ENCODE results near the gene RUNDC1.
"Not testable (repeated sequence)": the region's sequence is repeated elsewhere in the genome, so short reads cannot be mapped to it uniquely, and the experiment has no call there.

RUNDC1 gene

DNA sequence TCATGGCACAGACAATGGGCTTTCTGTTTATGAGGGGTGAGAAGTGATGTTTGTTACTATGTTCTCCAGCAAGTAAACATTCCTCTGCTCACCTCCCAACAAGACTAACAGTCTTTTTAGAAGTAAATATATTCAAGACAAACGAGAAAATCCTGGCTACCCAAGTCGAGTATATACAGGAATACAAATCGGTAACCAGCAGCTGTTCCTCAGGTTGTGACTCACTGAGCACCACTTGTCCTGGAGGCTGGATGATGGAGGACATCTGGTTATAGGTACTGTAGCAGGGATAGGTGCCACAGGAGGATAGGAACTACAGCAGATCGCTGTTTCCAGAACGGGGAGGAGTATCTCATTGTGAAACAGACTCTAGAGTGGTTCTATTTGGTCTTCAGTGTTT lies 12.5 kb downstream of the RUNDC1 start:
- DNase-seq, result no peak

DNA sequence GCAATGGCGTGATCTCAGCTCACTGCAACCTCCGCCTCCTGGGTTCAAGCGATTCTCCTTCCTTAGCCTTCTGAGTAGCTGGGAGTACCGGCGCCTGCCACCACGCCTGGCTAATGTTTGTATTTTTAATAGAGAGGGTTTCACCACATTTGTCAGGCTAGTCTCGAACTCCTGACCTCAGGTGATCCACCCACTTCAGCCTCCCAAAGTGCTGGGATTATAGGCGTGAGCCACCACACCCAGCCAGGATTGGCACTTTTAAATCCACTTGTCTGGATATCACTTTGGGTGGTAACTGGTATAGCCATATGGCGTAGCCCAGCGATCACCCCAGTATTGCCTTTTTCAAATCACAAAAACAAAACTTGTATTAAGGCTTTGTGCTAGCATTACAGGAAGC lies 13.5 kb downstream of the RUNDC1 start:
- DNase-seq, result not testable (repeated sequence)

DNA sequence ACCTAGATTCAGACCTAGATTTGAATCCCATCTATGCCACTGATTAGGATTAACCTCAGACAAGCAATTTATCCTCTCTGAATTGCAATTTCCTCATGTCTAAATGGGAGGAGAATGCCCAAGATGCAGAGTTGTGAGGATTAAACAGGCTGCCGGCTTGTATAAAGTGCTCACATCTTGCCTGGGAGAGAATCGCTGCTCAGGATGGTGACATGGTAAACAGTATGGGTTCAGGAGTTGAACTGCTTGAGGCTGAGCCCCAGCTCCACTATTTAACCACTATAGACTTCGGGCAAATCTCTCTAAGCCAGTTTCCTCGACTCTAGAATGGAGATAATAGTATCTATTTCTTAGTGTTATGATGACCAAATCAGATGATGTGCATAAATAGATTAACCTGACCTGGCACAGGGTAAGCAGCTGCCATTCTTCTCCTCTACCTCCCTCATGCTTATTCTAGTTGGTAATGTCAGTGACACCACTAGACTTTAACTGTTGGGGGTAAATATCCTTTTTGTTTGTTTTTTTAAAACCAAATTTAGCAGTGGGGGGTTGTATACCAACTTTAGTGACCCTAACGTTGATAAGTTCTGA lies 17.1 kb downstream of the RUNDC1 start:
- no peak for DNase-seq

DNA sequence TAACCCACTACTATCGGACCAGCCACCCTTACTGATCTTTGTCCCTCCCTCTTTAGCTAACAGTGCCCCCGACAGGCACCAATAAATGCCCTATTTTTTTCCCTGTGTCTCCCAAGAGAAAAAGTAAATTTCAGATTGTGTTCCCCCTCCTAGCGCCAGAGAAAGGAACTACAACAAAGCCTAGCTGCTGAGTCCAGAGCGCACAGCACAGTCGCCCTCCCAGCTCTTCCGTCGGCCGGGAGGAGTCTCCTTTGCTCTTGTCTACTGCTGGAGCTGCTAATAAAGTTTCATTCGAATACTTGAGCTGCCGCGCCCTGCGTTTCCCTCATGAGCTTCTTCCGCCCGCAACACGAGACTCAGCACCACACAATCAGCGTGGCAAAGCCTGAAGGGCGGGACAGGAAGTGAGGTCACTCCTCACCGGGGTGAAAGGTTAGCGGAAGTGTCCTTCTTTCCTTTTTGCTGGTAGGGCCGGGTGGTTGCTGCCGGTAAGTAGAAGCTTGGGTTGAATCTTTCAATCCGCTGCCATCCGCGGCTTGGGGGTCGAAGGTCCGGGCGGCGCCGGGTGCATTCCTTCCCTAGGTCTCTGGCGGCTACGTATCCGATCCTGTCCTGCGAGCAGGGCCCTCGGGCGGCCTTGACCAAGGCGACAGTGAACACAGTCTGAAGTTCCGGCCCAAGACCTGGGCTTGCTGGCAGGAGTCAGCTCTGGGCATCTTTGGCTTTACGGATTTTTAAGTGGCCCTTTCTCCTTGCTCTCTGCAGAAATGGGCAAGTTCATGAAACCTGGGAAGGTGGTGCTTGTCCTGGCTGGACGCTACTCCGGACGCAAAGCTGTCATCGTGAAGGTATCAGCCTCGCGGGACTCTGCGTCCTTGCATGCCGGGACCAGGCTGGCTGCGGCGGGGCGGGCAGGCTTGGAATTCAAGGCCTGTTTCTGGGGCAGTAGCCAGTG lies 17.9 kb downstream of the RUNDC1 start, which contains the start of gene RPL27:
TSS of gene RPL27 (plus strand) at position 436 of the 955 bp plus-strand sequence. CDS start at position 768, 332 bp downstream.
- DNase-seq, result peak; percentile 95

DNA sequence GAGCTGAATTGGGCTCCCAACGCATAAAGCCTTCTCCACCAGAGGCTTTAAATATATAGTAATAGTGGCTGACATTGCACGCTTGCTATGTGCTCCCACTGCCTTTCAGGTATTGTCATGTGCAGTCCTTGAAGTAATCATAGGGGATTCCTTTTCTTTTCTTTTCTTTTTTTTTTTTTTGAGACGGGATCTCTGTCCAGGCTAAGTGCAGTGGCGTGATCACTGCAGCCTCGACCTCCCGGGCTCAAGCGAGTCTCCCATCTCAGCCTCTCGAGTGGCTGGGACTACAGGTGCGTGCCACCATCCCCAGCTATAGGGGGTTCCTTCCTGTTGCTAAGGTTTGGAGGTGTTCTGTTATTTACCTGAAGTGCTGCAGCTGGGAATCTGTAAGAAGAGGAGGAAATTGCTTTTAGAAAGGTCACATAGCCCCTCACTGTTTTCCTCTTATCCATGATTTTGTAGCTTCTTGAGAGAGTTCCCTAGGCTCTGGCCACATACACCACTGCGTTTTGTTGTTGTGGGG lies 18.7 kb downstream of the RUNDC1 start:
- no peak for DNase-seq

DNA sequence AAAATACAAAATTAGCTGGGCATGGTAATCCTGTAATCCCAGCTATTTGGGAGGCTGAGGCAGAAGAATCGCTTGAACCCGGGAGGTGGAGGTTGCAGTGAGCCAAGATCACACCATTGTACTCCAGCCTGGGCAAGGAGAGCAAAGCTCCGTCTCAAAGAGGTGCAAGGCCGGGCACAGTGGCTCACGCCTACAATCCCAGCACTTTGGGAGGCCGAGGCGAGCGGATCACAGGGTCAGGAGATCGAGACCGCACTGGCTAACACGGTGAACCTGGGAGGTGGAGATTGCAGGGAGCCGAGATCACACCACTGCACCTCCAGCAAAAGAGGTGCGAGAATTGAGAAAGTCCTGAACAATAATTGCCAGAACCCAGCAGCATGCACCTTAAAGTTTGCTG lies 20.5 kb downstream of the RUNDC1 start:
- not testable (repeated sequence) for DNase-seq

DNA sequence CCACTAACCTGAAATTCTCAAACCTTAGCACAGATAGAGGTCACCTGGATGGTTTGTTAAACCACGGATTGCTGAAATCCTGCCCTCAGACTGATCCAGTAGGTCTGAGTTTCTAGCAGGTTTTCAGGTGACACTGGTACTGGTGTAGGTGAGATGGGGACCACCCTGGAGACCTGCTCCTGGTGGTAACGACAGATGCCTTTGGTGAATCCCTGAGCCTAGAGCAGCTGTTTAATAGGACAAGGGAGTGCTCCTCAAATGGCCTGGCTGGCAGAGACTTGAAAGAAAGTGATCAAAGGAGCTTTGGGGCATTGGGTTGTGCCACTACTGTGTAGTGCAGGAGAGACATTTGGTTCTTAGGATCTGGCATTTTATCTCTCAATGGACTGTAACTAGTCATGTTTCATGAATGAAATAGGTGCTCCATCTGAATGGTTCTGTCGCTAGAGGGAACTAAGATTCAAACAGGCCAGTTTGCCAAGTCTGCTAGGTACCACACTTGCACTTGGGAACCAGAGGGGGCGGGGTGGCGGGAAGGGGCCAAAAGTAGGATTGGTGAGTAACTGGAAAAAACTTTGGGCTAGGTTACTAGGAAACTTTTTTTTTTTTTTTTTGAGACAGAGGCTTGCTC lies 23.3 kb downstream of the RUNDC1 start:
- no peak for DNase-seq

DNA sequence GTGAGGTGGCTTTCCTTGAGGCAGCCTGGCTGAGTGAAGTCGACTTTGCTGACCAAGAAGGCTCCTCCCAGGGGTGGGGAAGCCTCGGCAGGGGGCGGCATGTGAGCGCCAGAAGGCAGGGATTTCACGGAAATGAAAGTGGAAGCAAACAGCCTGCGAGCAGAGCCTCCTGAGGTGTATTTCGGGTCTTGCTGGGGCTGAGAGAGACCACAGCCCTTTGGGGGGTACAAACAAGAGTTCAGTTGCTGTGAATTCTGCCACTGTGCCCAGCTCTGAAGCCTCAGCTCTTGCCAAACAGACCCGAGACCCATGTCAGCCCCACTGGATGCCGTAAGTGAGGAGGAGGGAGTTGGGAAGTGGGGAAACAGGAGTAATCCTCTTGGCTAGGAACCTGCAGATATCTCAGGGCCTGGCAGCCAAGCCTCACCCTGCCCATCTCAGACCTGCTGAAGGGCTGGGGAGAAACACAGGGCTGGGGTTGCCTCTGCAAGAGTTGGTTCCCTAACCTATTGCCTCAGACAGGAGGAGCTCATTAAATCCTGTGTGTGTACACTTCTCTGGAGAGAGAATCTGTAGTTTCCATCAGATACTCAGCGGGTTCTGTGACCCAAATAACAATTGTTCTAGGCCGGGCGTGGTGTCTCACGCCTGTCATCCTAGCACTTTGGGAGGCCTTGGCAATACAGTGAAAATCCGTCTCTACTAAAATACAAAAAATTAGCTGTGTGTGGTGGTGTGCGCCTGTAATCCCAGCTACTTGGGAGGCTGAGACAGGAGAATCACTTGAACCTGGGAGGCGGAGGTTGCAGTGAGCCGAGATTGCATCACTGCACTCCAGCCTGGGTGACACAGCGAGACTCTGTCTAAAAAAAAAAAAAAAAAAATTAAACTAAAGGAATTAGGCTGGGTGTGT lies 26.5 kb downstream of the RUNDC1 start, which contains the start of gene IFI35:
TSS of gene IFI35 (plus strand) at position 146 of the 913 bp plus-strand sequence. CDS start at position 310, 164 bp downstream.
- peak; percentile 58 for DNase-seq

DNA sequence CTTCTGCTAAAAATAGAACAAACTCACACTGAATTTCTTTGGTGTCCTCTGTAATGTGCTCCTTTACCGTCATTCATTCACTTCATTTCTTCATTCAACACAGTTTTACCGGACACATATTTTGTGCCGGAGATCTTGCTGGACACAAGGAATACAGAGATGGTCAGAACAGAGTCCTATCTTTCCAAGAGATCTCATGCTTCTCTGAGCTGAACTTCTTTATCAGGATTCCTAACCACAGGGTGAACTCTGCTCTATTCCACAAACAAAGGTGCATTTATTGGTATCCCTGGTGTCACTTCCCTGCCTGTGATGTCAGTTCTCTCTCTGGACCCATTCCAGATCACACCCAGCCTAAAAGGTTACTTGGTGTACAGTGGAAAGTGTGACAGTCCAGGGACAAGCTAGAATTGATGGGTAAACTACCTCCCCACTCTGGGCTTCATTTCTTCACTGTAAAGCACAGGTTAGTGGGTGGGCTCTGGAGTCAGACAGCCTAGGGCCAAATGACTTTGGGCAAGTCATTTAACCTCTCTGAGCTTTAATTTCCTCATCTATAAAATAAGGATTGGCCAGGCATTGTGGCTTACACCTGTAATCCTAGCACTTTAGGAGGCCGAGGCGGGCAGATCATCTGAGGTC lies 30.4 kb downstream of the RUNDC1 start:
- no peak for DNase-seq

DNA sequence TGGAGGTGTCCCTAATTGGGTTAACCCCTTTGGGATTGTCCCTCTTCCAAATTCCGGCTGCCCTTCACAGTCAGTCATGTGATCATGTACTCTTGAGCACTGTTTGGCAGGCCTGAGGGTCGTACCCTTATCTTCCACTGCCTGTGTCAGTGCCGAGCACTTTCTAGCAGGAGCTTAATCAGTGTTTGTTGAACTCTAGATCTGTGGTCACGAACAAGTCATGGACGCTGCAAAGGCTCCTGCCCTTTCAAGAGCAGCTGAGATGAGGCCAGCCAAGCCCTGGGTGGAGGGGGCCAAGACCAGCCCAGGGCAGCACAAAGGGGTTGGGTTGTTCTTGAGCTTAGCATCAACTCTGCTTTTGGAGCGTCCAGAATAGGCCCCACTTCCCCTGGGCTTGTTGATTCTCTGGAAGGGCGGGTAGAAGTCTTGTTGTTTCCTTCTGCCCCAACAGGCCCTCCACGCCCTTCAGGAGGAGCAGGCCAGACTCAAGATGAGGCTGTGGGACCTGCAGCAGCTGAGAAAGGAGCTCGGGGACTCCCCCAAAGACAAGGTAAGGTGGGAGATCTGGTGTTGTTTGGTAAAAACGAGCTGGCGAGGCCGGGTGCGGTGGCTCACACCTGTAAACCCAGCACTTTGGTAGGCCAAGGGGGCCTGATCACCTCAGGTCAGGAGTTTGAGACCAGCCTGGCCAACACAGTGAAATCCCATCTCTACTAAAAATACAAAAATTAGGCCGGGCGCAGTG lies 31.5 kb downstream of the RUNDC1 start:
- DNase-seq, result no peak

DNA sequence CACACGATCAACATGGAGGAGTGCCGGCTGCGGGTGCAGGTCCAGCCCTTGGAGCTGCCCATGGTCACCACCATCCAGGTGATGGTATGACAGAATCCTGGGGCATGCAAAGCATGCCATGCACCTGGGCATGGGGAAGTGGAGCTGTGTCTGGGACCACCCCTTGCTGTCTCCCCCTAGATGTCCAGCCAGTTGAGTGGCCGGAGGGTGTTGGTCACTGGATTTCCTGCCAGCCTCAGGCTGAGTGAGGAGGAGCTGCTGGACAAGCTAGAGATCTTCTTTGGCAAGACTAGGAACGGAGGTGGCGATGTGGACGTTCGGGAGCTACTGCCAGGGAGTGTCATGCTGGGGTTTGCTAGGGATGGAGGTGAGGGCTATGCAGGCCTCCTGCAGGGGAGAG lies 32.9 kb downstream of the RUNDC1 start:
- no peak for DNase-seq

DNA sequence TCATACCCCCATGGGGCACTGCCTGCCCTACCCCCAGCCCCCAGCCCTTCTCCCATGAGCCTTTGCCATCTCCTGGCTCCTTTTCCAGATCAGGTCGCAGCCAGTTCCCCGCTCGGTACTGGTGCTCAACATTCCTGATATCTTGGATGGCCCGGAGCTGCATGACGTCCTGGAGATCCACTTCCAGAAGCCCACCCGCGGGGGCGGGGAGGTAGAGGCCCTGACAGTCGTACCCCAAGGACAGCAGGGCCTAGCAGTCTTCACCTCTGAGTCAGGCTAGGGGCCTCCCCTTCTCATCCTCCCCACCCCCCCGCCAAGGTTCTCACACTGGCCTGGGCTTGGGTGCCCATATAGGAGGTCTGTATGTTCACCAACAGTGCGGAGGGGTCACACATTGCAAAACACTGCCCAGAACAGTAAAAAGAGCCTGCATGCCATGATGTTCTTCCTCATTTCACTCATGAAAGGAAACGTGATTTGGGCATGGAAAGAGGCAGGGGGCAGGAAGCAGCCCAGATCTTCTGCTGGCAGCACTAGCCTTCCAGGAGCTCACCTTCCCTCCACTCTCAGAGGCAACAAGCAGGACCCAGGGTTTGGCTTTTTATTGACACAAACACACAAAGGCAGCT lies 33.8 kb downstream of the RUNDC1 start:
- no peak for DNase-seq

DNA sequence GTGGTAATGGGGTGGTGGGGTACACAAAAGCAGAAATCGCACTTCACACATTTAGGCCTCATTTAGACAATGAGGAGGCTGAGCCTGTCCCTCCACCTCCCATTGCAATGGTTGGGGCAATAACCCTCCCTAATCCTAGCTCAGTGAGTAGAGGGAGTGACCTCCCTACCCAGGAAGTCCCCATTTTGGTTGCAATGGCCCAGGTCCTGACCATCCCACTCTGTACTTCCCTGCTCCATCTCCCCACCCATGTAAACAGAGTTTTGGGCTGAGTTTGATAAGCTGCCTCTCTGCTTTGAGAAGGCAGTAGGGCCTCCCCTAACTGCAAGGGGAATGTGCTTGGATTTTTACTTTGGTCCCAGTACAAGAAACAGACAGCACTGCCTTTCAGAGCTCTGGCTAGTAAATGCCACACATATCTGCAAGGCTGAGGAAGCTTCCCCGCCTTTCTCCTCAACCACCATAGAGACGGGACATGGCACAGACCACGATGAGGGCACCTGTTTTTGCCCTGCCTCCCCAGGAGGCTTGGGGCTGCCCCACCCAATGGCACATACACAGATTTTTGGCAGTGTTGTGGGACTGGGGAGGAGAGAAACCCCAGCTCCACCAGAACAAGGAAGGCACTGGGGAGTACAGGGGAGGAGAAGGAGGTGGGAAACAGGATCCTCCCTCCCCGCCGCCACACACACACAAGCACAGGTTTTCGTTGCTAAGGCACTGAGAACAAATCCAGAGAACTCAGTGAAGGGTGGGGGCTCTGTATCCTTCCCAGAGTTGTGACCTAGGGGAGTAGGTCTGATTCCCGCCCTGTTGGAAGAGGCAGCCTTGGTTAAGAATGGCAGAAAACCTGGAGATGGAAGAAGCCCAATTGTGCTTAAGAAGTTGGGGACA lies 34.5 kb downstream of the RUNDC1 start:
- no peak for DNase-seq

DNA sequence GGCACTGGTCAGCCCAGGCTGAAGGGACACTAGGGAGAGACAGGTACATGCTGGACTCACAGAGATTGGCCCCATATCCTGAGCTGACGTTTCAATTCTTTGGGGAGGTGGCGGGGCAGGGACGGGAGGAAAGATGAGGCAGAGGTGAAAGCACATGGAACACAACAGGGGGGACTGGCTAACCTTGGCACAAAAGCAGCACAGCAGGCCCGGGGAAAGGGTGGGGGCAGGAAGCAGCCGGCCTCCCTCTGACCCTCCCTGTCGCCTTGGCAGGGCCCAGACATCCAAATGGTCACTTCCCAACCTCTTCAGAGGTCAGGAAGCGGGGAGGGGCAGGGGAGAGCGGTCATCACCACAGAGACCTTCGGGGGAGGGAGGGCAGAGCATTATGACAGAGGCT lies 35.2 kb downstream of the RUNDC1 start:
- no peak for DNase-seq

DNA sequence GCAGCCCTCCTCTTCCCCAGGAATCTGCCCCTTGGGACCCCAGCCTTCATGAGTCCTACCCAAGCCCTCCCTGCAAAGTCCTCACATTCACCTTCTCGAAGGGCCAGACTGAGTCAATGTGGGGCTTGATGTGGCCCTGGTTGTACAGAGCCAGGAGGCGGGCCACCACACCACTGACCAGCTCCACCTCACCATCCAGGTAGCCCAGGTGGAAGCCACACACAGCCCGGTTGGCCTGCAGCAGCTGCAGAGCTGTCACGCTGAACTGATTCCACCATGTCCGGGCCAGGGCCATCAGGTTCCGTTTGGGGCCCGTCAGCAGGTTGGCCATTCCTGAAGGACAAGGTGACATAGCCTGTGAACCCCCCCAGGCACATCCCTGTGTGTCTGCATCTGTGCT lies 35.9 kb downstream of the RUNDC1 start:
- no peak for DNase-seq

DNA sequence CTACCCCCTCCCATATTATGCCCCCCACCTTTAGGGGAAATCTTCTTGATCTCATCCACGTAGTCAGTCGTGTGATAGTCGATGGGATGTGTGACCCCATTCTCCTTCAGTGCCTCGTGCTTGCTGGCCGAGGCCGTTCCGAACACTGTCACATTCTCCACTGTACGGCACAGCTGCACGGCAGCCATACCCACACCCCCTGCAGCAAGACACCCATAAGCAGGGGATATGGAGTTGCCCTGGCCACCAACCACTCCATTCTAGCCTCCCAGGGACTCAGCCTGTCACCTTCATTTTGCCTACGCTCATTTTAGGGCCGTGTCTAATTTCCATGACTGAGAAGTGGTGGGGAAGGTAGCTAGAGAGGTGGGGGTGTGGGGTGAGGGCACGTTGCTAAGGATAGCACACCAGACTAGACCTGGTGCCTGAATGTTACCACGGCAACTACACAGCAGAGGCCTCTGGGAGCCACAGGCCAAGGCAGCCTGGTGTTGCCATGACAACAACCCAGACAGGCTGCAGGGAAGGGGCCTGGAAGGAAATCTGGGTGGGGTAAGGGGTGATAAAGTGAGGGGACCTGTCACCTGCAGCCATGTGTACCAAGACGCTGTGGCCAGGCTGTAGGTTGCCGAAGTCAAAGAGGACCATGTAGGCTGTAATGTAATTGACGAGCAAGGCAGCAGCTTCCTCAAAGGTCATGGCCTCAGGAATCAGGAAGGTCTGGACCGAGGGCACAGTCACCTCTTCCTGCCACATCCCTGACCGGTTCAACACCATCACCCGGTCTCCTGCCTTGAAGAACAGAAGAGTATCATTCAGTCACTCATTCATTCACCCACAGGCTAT lies 37.9 kb downstream of the RUNDC1 start:
- no peak for DNase-seq

DNA sequence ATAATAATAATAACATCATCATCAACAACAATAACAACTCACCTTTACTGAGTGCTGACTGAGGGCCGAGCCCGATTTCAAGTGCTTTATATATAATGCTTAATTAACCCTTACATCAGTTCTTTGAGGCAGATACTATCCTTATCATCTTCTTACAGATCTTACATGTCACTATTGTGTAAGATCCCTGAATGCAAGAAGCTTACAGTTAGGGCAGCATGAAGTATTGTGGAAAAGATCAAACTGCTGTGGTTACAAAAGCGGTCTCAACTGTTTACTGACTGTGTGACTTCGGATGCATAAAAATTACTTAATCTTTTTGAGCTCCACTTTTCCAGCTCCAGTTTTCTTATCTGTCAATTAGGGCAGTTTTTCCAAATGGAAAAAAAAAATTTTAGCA lies 38.6 kb downstream of the RUNDC1 start:
- no peak for DNase-seq

DNA sequence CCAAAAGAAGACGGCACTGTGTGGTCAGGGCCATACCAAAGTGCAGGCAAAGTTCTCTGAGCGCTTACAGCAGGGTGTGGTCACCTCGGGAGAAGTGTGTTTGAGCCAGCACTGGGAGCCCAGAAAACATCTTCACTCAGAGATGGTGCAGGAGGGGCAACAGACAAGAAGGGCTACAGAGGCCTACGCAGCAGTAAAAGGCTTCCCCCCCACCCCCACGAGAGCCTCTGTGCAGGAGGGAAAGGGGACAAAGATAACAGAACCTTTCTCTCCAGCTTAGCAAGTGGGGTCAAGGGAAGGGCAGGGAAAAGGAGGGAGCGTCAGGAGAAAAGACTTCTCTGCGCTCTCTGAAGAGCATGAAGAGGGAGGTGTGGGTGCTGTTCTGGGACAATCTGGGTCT lies 39.1 kb downstream of the RUNDC1 start:
- DNase-seq, result no peak
